SK-N-SH (cell line): Measurements from ENCODE around the gene LTBP1.

Experiments used
- MEF2A ChIP-seq: IDR thresholded peaks from 2 replicates; pipeline ENCODE4 v1.4.0; 2012; ENCODE audit warnings: low read depth, borderline replicate concordance
- NRF1 ChIP-seq: IDR thresholded peaks from 2 replicates; pipeline ENCODE4 v1.6.1; 2012; ENCODE audit warnings: low read depth, mild to moderate bottlenecking, low read length
- POLR2AphosphoS5 ChIP-seq: IDR thresholded peaks from 2 replicates; pipeline ENCODE4 v1.6.1; 2012; ENCODE audit warnings: low read depth, low read length
- RCOR1 ChIP-seq: fragments of 150-350 bp; IDR thresholded peaks from 2 replicates; pipeline ENCODE4 v1.6.1; 2017; ENCODE audit warnings: antibody characterized with exemption, low read length
- RXRA ChIP-seq: IDR thresholded peaks from 2 replicates; pipeline ENCODE4 v1.4.0; 2012; ENCODE audit warnings: low read depth, mild to moderate bottlenecking, borderline replicate concordance
- SMC3 ChIP-seq: IDR thresholded peaks from 2 replicates; pipeline ENCODE4 v1.6.1; 2012; ENCODE audit warnings: low read depth, low read length, improper control_type of control experiment
- TAF1 ChIP-seq: IDR thresholded peaks from 2 replicates; pipeline ENCODE4 v1.6.1; 2012; ENCODE audit warnings: low read depth, mild to moderate bottlenecking, low read length, moderate library complexity, borderline replicate concordance
- TF ChIP-seq, protein P1 (sequence below): fragments of 150-350 bp; IDR thresholded peaks from 2 replicates; pipeline ENCODE4 v1.6.1; 2017; ENCODE audit warnings: antibody characterized with exemption, low read length, low read depth, borderline replicate concordance
- TF ChIP-seq, protein P2 (sequence below): fragments of 200-600 bp; sonication (generic); IDR thresholded peaks from 2 replicates; pipeline ENCODE4 v1.6.1; 2017; ENCODE audit warnings: antibody characterized with exemption, mild to moderate bottlenecking, moderate library complexity
- TF ChIP-seq, protein P3 (sequence below): IDR thresholded peaks from 2 replicates; pipeline ENCODE4 v1.6.1; 2012; ENCODE audit warnings: mild to moderate bottlenecking, low read depth, low read length, moderate library complexity

DNA sequence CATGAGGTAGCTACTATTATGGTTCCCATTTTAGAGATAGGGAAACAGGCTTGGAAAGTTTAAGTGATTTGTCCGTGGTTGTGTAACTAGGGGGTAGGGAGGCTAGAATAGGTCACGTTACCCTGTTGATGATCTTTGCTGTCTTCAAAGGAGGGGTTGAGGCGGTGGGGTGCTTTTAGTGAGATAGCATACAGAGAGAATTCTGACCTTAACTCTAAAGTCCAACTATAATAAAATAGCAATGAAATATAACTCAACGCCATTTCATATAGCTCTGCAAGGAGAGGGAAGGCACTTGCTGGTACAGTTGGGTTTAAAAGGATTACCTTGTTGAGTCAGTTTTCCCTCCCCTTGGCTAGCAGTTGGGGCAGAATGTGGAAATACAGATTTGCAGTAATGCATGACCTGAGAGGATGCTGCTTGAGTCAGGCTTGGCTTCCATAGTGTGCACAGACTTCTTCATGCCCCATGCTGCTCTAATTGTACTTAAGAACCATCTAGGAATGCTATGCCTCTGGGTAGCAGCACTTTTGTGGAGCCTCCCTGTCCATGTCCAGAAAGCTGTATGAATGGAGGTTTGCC is 143.9 kb downstream of the LTBP1 start:
- TF ChIP-seq RXRA: no peak
- TF ChIP-seq, protein P1, sequence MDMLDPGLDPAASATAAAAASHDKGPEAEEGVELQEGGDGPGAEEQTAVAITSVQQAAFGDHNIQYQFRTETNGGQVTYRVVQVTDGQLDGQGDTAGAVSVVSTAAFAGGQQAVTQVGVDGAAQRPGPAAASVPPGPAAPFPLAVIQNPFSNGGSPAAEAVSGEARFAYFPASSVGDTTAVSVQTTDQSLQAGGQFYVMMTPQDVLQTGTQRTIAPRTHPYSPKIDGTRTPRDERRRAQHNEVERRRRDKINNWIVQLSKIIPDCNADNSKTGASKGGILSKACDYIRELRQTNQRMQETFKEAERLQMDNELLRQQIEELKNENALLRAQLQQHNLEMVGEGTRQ: no peak
- no peak for TF ChIP-seq POLR2AphosphoS5
- TF ChIP-seq, protein P2, sequence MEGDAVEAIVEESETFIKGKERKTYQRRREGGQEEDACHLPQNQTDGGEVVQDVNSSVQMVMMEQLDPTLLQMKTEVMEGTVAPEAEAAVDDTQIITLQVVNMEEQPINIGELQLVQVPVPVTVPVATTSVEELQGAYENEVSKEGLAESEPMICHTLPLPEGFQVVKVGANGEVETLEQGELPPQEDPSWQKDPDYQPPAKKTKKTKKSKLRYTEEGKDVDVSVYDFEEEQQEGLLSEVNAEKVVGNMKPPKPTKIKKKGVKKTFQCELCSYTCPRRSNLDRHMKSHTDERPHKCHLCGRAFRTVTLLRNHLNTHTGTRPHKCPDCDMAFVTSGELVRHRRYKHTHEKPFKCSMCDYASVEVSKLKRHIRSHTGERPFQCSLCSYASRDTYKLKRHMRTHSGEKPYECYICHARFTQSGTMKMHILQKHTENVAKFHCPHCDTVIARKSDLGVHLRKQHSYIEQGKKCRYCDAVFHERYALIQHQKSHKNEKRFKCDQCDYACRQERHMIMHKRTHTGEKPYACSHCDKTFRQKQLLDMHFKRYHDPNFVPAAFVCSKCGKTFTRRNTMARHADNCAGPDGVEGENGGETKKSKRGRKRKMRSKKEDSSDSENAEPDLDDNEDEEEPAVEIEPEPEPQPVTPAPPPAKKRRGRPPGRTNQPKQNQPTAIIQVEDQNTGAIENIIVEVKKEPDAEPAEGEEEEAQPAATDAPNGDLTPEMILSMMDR: no peak
- no peak for TF ChIP-seq NRF1
- TF ChIP-seq SMC3: no peak
- no peak for TF ChIP-seq TAF1
- TF ChIP-seq RCOR1: no peak
- TF ChIP-seq, protein P3, sequence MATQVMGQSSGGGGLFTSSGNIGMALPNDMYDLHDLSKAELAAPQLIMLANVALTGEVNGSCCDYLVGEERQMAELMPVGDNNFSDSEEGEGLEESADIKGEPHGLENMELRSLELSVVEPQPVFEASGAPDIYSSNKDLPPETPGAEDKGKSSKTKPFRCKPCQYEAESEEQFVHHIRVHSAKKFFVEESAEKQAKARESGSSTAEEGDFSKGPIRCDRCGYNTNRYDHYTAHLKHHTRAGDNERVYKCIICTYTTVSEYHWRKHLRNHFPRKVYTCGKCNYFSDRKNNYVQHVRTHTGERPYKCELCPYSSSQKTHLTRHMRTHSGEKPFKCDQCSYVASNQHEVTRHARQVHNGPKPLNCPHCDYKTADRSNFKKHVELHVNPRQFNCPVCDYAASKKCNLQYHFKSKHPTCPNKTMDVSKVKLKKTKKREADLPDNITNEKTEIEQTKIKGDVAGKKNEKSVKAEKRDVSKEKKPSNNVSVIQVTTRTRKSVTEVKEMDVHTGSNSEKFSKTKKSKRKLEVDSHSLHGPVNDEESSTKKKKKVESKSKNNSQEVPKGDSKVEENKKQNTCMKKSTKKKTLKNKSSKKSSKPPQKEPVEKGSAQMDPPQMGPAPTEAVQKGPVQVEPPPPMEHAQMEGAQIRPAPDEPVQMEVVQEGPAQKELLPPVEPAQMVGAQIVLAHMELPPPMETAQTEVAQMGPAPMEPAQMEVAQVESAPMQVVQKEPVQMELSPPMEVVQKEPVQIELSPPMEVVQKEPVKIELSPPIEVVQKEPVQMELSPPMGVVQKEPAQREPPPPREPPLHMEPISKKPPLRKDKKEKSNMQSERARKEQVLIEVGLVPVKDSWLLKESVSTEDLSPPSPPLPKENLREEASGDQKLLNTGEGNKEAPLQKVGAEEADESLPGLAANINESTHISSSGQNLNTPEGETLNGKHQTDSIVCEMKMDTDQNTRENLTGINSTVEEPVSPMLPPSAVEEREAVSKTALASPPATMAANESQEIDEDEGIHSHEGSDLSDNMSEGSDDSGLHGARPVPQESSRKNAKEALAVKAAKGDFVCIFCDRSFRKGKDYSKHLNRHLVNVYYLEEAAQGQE: no peak
- no peak for TF ChIP-seq MEF2A
